ENCODE data around the gene PCA3.

GRCh38 chr9:76729116-76729515 lies 35.1 kb upstream of the PCA3 start:
- no peak for TF ChIP-seq EZH2 (IDR thresholded peaks at IDR 0.05; ENCODE audit: borderline replicate concordance, low read length)
- TF ChIP-seq, protein P1, sequence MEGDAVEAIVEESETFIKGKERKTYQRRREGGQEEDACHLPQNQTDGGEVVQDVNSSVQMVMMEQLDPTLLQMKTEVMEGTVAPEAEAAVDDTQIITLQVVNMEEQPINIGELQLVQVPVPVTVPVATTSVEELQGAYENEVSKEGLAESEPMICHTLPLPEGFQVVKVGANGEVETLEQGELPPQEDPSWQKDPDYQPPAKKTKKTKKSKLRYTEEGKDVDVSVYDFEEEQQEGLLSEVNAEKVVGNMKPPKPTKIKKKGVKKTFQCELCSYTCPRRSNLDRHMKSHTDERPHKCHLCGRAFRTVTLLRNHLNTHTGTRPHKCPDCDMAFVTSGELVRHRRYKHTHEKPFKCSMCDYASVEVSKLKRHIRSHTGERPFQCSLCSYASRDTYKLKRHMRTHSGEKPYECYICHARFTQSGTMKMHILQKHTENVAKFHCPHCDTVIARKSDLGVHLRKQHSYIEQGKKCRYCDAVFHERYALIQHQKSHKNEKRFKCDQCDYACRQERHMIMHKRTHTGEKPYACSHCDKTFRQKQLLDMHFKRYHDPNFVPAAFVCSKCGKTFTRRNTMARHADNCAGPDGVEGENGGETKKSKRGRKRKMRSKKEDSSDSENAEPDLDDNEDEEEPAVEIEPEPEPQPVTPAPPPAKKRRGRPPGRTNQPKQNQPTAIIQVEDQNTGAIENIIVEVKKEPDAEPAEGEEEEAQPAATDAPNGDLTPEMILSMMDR (conservative IDR thresholded peaks at IDR 0.05 in 1 of 2, IDR thresholded peaks at IDR 0.05 in 1 of 2; ENCODE audit: extremely low read depth in 1 of 2, insufficient read depth in 1 of 2, low read depth in 1 of 2, low read length in 2 of 2) = no peak

All from mammary epithelial cell (primary cell).